Subcutaneous abdominal adipose tissue (tissue), 5 donors: ENCODE data around the gene HIC1.
A peak's percentile ranks its signal among the peaks of the same experiment; 100 is the strongest.

Source experiments
- H3K27ac ChIP-seq: one replicate; pipeline ENCODE4 v1.7.0; 2013; ENCODE audit warnings: low read depth, mild to moderate bottlenecking, inconsistent platforms, low read length, moderate library complexity
- H3K27me3 ChIP-seq, 5 donors: one replicate each; pipeline ENCODE4 v1.7.0; 2013; ENCODE audit warnings: low read length in 5 of 5, inconsistent platforms in 1 of 5; ENCODE audit not compliant: control insufficient read depth in 5 of 5, insufficient read depth in 4 of 5
- H3K36me3 ChIP-seq, 5 donors: one replicate each; pipeline ENCODE4 v1.7.0; 2013; ENCODE audit warnings: low read length in 5 of 5; ENCODE audit not compliant: control insufficient read depth in 5 of 5, insufficient read depth in 5 of 5
- H3K4me1 ChIP-seq, 5 donors: one replicate each; pipeline ENCODE4 v1.7.0; 2013; ENCODE audit warnings: low read length in 5 of 5, mild to moderate bottlenecking in 3 of 5, moderate library complexity in 1 of 5; ENCODE audit not compliant: control insufficient read depth in 5 of 5, insufficient read depth in 5 of 5
- H3K4me3 ChIP-seq, 5 donors: one replicate each; pipeline ENCODE4 v1.7.0; 2013; ENCODE audit warnings: low read length in 5 of 5, low read depth in 1 of 5
- H3K9ac ChIP-seq, 5 donors: one replicate each; pipeline ENCODE4 v1.7.0; 2013; ENCODE audit warnings: low read length in 5 of 5, mild to moderate bottlenecking in 4 of 5, moderate library complexity in 3 of 5
- H3K9me3 ChIP-seq, 5 donors: one replicate each; pipeline ENCODE4 v1.7.0; 2013; ENCODE audit warnings: low read length in 5 of 5; ENCODE audit not compliant: control insufficient read depth in 5 of 5
- donor health status: healthy.
- donor health status: healthy.
- donor health status: healthy.
- donor health status: healthy.
- donor health status: healthy.

Gene HIC1

DNA sequence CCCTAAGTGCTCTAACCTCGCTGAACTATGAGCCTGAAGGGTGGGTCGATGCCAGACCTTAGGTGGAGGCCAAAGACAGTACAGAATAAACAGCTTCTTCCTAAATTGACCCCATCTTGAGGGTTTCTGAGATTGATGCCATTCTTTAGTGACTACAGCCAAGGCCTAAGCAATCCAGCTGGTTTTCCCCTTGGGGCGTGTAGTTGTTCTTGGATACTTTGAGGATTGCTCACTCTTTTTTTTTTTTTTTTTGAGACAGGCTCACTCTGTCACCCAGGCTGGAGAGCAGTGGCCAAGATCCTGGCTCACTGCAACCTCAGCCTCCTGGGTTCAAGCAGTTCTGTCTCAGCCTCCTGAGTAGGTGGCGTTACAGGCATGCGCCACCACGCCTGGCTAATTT lies 11.1 kb upstream of the HIC1 start:
- H3K27ac ChIP-seq, result peak overlapping the region; percentile 88

GRCh38 chr17:2044263-2044894 lies 10.5 kb upstream of the HIC1 start:
- Histone ChIP-seq H3K27ac (peak overlapping the region; percentile 88), H3K4me1 (peaks cover 6 to 42% (median 33%) of the 10 kb centered on the region in 5 donors), H3K9ac (peak overlapping the region in 1 of 5 donors; percentile 26), H3K4me3 (no peak overlapping the region), H3K36me3 (peaks cover 0 to 31% (median 20%) of the 10 kb centered on the region in 5 donors), H3K27me3 (no peaks in the 10 kb centered on the region), H3K9me3 (no peaks in the 10 kb centered on the region)

More for the DNA sequence above, 11.1 kb upstream of the HIC1 start:
- Histone ChIP-seq H3K4me3 (no peak overlapping the region), H3K36me3 (peaks cover 0 to 32% (median 20%) of the 10 kb centered on the region in 5 donors), H3K9me3 (no peaks in the 10 kb centered on the region), H3K4me1 (peaks cover 3 to 36% (median 28%) of the 10 kb centered on the region in 5 donors), H3K27me3 (no peaks in the 10 kb centered on the region), H3K9ac (no peak overlapping the region)

DNA sequence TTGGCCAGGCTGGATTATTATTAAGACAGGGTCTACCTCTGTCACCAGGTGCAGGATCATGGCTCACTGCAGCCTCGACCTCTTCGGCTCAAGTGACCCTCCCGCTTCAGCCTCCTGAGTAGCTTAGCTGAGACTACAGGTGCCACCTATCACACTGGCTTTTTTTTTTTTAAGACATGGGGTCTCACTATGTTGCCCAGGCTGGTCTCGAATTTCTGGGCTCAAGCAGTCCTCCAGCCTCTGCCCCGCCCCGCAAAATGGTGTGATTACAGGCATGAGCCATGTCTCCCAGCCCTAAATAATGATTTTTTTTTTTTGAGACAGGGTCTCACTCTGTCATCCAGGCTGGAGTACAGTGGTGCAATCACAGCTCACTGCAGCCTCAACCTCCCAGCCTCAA lies 7.3 kb upstream of the HIC1 start:
- no peak overlapping the region for H3K27ac ChIP-seq
- no peaks in the 10 kb centered on the region for H3K9me3 ChIP-seq
- H3K9ac ChIP-seq, result no peak overlapping the region
- H3K4me1 ChIP-seq, result peaks cover 4 to 44% (median 25%) of the 10 kb centered on the region in 5 donors
- H3K36me3 ChIP-seq, result peaks cover 0 to 18% (median 13%) of the 10 kb centered on the region in 5 donors
- peaks cover 0 to 6% (median 6%) of the 10 kb centered on the region in 5 donors for H3K27me3 ChIP-seq
- no peak overlapping the region for H3K4me3 ChIP-seq

- Histone ChIP-seq H3K4me3 (peak overlapping the region in 3 of 5 donors; percentile 75 to 78 (median 78)), H3K27me3 (peaks cover 4 to 10% (median 6%) of the 10 kb centered on the region in 5 donors), H3K4me1 (peaks cover 6 to 39% (median 22%) of the 10 kb centered on the region in 5 donors), H3K9ac (peak overlapping the region in 3 of 5 donors; percentile 10 to 72 (median 47)), H3K36me3 (peaks cover 0 to 7% (median 4%) of the 10 kb centered on the region in 5 donors), H3K27ac (no peak overlapping the region), H3K9me3 (no peaks in the 10 kb centered on the region)
These were observed 6.1 kb upstream of the HIC1 start for GRCh38 chr17:2048805-2049204.

DNA sequence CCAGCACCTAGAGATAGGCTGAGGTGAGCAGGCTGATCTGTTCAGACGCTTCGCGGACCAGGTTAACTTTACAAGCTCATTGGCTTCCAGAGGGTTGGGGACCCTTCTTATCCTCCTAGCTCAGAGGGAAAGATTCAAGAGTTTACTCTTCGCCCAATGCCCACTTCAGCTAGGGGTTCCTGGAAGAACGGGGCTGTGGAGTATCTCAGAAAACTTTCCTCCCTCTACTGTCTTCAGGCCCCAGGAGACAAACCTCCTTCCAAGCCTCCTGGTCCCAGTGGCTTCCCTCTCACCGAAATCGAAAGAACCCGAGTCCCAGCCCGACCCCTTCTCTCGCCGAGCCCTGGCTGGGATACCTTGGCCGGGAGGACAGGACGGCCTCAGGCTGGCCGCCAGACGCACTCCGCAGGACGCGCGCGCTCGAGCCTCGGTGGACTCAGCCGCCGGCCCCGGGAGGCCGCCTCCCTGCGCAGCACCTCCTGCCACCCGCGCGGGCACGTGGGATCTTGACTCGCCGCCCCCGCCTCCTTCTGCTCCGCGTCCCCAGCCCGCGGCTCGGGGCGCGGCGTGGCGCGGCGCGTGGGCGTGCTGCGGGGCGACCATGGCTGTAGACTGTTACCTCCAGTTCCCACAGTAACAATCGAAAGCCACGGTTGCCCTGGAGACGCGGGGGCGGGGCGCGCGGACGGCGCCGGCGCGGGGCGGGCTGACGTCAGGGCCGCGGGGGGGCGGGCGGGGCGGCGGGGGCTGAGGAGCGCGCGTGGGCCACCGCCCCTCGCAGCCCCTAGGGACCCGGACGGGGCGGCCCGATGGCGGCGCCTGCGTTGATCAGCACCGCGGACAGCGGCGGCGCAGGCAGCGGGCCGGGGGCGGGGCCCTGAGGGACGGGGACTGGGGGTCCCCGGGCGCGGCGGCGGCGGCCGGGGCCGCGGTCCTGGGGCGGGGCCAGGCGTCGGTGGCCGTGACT lies 5.3 kb upstream of the HIC1 start:
- Histone ChIP-seq H3K36me3 (peaks cover 0 to 1% (median 0%) of the 10 kb centered on the region in 5 donors), H3K9me3 (no peaks in the 10 kb centered on the region), H3K27ac (no peak overlapping the region), H3K27me3 (peaks cover 4 to 17% (median 13%) of the 10 kb centered on the region in 5 donors), H3K4me1 (peaks cover 6 to 40% (median 23%) of the 10 kb centered on the region in 5 donors), H3K4me3 (peak overlapping the region; percentile 51 to 78 (median 75)), H3K9ac (peak overlapping the region in 4 of 5 donors; percentile 10 to 72 (median 58))

GRCh38 chr17:2050300-2051060 lies 4.4 kb upstream of the HIC1 start:
- Histone ChIP-seq H3K4me1 (peaks cover 6 to 47% (median 29%) of the 10 kb centered on the region in 5 donors), H3K36me3 (no peaks in the 10 kb centered on the region), H3K4me3 (peak overlapping the region in 3 of 5 donors; percentile 22 to 58 (median 52)), H3K27me3 (peaks cover 4 to 18% (median 14%) of the 10 kb centered on the region in 5 donors), H3K9me3 (no peaks in the 10 kb centered on the region), H3K27ac (no peak overlapping the region), H3K9ac (no peak overlapping the region)

GRCh38 chr17:2051061-2051932 lies 3.6 kb upstream of the HIC1 start:
- H3K27me3 ChIP-seq, result peaks cover 5 to 18% (median 14%) of the 10 kb centered on the region in 5 donors
- H3K9me3 ChIP-seq, result no peaks in the 10 kb centered on the region
- H3K36me3 ChIP-seq, result no peaks in the 10 kb centered on the region
- no peak overlapping the region for H3K4me3 ChIP-seq
- no peak overlapping the region for H3K27ac ChIP-seq
- H3K9ac ChIP-seq, result no peak overlapping the region
- H3K4me1 ChIP-seq, result peaks cover 6 to 52% (median 30%) of the 10 kb centered on the region in 5 donors

- H3K27ac ChIP-seq, result no peak overlapping the region
- no peak overlapping the region for H3K4me3 ChIP-seq
- peaks cover 0 to 3% (median 0%) of the 10 kb centered on the region in 5 donors for H3K36me3 ChIP-seq
- H3K4me1 ChIP-seq, result peaks cover 6 to 60% (median 34%) of the 10 kb centered on the region in 5 donors
- no peaks in the 10 kb centered on the region for H3K9me3 ChIP-seq
- no peak overlapping the region for H3K9ac ChIP-seq
- peaks cover 5 to 23% (median 20%) of the 10 kb centered on the region in 5 donors for H3K27me3 ChIP-seq
These were observed 2.9 kb upstream of the HIC1 start for GRCh38 chr17:2051933-2052559.
